DND-41 (cell line): Measurements from ENCODE around the gene ARMH3.

Experiments
- EZH2 ChIP-seq: IDR thresholded peaks from 3 replicates; pipeline ENCODE4 v1.6.1; 2012; ENCODE audit warnings: borderline replicate concordance, low read depth, mild to moderate bottlenecking, moderate library complexity, low read length, inconsistent platforms; ENCODE audit not compliant: severe bottlenecking
- TF ChIP-seq, protein P1 (sequence below): IDR thresholded peaks from 2 replicates; pipeline ENCODE4 v1.5.1; 2012; ENCODE audit warnings: borderline replicate concordance, low read length, moderate library complexity, mild to moderate bottlenecking; ENCODE audit not compliant: poor library complexity, severe bottlenecking; ENCODE audit errors: extremely low read depth

DNA sequence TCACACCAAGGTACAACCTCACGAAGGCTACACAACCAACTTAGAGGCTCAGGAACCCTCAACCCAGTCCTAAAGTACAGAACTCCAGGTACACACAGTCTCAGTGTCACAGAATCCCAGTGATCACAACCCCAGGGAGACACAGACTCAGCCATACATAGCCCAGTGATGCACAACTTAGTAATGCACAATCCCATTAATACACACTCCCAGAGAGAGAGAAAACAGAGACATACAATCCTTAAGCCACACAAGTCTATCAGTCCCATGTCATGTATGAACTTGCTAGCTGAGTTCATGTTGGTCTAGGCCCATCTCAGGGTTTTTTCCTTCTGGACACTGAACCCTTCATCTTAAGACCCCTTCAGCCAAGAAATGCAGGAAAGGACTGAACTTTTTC lies 217.0 kb downstream of the ARMH3 start:
- no peak for TF ChIP-seq EZH2
- TF ChIP-seq, protein P1, sequence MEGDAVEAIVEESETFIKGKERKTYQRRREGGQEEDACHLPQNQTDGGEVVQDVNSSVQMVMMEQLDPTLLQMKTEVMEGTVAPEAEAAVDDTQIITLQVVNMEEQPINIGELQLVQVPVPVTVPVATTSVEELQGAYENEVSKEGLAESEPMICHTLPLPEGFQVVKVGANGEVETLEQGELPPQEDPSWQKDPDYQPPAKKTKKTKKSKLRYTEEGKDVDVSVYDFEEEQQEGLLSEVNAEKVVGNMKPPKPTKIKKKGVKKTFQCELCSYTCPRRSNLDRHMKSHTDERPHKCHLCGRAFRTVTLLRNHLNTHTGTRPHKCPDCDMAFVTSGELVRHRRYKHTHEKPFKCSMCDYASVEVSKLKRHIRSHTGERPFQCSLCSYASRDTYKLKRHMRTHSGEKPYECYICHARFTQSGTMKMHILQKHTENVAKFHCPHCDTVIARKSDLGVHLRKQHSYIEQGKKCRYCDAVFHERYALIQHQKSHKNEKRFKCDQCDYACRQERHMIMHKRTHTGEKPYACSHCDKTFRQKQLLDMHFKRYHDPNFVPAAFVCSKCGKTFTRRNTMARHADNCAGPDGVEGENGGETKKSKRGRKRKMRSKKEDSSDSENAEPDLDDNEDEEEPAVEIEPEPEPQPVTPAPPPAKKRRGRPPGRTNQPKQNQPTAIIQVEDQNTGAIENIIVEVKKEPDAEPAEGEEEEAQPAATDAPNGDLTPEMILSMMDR: no peak
